HG02642 (cell line): ENCODE measurements around the gene TEX14.
"Not testable (repeated sequence)": the region's sequence is repeated elsewhere in the genome, so short reads cannot be mapped to it uniquely, and the experiment has no call there.

Experiments used
- ATAC-seq: cut with Tn5 transposase; IDR thresholded peaks from one replicate; pipeline ENCODE4 v1.9.1; 2021; ENCODE audit warnings: mild to moderate bottlenecking; ENCODE audit not compliant: unreplicated experiment, poor library complexity

The TEX14 gene

DNA sequence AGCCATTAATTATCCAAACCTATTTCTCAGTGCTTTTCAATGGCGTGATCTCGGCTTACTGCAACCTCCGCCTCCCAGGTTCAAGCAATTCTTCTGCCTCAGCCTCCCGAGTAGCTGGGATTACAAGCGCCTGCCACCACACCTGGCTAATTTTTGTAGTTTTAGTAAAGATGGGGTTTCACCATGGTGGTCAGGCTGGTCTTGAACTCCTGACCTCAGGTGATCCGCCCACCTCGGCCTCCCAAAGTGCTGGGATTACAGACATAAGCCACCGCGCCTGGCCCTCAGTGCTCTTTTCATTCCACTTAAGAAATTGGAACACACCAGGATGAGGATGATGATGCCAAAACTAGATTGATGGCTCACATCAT, 32.1 kb downstream of the TEX14 start:
- not testable (repeated sequence) for ATAC-seq

DNA sequence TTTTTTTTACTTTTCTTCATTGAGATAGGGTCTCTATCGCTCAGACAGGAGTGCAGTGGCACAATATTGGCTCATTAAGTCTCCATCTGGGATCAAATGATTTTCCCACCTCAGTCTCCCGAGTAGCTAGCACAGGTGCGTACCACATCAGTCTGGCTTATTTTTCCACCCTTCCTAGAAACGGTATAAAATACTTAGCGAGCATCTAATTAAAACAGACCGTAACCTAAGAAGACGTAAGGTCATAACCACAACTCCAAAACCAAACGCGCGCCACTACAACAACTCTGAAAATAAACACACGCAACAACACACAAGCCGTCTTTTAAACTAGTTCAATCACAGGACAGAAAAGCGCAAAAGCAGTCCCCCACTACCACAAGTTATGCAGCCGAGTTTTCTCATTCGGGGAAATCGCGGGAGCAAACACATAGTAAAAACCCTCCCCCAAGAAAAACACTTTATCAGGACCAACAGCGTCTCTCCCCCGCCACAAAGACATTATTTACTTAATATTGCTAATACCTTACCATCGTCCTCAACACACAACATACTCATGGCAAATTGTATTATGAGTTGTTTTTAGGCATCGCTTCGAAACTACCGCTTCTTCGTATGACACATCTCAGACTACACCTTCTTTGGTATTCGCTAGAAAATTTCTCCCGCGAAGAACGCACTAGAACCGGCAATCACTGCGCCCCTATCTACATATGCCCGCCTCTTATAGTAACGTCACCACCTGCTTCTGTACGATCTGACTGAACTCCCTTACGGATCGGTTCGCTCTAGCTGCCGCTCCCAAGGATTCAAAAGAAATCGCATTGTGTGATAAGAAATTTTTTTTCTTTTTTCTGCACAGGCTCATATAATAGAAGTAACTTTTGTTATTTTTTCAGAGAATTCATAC, 32.8 kb downstream of the TEX14 start:
- peak; percentile 71 for ATAC-seq

DNA sequence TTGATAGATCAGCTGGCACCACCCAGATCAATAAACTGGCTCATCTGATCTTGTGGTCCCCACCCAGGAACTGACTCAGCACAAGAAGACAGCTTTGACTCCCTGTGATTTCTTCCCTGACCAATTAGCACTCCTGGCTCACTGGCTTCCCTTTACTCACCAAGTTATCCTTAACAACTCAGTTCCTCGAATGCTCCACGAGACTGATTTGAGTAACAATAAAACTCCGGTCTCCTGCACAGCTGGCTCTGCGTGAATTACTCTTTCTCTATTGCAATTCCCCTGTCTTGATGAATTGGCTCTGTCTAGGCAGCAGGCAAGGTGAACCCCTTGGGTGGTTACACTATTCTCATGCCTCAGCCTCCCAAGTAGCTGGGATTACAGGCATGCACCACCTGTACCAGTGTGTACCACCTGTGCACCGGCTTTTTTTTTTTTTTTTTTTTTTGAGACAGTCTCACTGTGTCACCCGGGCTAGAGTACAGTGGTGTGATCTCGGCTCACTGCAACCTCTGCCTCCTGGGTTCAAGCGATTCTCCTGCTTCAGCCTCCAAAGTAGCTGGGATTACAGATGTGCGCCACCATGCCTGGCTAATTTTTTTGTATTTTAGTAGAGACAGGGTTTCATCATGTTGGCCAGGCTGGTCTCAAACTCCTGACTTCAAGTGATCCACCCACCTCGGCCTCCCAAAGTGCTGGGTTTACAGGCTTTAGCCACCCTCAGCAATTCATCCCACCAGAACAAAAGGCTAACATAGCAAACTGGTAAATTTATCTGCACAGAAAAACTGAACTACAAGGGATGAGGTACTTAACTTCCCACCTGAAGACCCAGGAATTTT, 33.7 kb downstream of the TEX14 start:
- peak; percentile 19 for ATAC-seq

DNA sequence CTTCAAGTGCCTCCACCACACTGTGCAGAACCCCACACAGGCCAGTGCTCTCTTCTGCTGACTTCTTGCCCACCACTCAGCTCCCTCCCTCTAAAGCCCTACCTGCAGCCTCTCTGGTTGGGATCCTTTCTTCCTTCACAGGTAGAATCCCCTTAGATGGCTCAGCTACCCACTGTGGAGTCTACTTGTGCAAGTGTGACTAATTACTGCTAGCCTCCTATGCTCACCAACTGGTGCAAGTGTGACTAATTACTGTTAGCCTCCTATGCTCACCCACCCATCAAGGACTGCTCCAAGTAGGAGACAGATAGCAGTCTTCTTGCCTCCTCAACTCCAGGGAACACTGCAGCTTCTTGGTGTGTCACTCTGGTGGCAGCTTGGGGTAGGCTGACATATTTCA, 43.6 kb downstream of the TEX14 start:
- ATAC-seq: no peak

- ATAC-seq: no peak
Observed at GRCh38 chr17:58643147-58643546, 48.7 kb downstream of the TEX14 start.

- ATAC-seq: no peak
Observed at GRCh38 chr17:58641887-58642311, 49.9 kb downstream of the TEX14 start.

- ATAC-seq: no peak
Observed at GRCh38 chr17:58640202-58640601, 51.6 kb downstream of the TEX14 start.

DNA sequence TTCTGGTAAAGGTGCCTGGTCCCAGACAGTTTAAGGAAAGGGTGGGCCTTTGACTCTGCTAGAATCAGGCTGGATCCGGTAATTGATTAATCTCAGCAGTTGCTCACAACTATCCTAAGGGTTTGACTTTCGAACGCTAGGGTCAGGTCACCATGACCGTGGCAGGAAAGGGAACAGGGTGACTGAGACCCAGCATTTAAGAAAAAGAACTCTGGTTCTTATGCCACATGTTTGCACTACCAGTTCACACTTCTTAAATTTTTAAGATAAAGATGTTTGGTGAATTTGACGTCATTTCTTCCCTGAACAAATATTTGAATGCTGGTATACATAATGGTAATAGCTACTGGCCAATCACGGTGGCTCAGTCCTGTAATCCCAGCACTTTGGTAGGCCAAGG, 52.2 kb downstream of the TEX14 start:
- no peak for ATAC-seq

- ATAC-seq: no peak
Observed at GRCh38 chr17:58637011-58637570, 54.8 kb downstream of the TEX14 start.

GRCh38 chr17:58632324-58633314, 59.2 kb downstream of the TEX14 start:
- no peak for ATAC-seq

DNA sequence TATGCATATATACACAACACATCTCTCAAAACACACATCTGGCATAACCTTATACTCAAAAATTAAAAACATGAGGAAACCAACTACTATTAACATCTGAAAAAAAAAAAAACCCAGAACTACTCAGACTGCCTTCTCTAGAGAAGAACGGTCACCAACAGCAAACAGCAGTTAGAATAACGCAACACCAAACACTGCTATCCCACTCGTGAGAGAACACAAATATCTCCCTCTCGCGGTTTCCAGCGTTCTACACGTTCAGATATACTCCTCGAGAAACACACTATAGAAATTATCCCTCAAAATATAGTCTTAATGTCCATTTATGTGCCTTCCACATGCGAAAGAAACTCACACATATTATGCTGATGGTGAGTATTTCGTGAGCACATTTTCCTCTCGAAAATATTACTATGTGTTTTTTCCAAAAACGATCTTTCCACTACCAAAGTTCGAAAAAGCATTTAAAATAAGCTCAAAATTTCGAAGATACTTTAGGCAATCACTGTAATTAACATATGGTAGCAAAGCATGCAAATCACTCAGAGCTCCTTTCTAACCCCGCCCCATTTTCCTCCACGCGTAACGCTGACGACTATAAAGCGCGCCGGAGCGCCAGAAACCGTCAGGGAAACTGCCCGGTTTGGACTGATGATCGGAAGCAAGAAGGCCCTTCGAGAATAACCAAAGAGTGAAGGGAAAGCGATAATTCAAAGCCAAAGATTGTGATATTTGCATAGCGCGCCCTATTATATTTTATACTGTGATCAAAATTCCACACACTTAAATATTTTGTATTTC, 60.1 kb downstream of the TEX14 start:
- peak; percentile 81 for ATAC-seq

- ATAC-seq: peak; percentile 47
Observed at GRCh38 chr17:58630883-58631522, 60.8 kb downstream of the TEX14 start.

- no peak for ATAC-seq
Observed at GRCh38 chr17:58626905-58627304, 64.9 kb downstream of the TEX14 start.

GRCh38 chr17:58624751-58625150, 67.1 kb downstream of the TEX14 start:
- no peak for ATAC-seq

DNA sequence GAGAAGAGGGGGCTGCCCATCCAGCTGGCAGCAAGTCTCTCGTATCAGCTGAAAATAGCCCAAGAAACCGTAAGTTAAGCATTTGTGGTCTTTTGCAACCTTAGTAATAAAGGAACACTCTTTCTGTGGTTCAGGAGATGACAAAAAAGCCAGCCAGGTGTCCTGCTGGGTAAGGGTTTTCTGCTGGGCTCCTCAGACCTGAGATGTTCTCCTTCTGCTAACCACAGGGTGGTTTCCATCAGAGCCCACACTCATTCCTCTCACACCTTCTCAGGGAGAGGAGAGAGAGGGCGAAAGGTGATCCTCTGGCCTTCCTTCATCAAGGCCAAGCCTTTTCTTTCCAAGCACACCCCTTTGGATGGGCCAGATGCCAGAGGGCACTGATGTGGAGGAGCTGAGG, 70.7 kb downstream of the TEX14 start:
- ATAC-seq: peak; percentile 77

DNA sequence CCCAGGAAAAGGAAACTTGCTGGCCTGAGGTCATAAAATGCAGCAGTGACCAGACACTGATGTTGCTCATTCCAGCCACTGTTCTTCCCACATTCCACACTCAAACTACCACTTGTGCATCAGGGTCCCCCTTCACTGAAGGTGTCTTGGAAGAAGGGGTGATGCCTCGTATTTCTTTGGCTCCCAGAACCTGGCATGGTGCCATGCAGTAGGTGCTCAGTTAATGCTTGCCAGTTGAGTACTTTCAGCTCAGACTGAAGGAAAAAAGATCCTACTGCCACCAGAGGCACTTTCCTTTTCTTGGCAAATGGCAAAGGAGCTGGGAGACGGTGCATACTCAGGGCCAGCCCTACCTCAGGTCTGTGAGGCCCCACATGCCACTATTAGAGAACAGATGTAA, 73.5 kb downstream of the TEX14 start:
- ATAC-seq: no peak

GRCh38 chr17:58617563-58617962, 74.3 kb downstream of the TEX14 start:
- no peak for ATAC-seq
